Activated T-cell treated with anti-CD3 and anti-CD28 coated beads for 24 hours (primary cell): Measurements from ENCODE around the gene RAP1GAP2.

ENCODE experiments used
- DNase-seq: peaks from one replicate; pipeline ENCODE4 v3.0.0-alpha.2; 2020; ENCODE audit warnings: low read depth

Gene RAP1GAP2

GRCh38 chr17:2947588-2947950 lies 151.3 kb downstream of the RAP1GAP2 start:
- DNase-seq: no peak

- DNase-seq: no peak
These were observed 151.8 kb downstream of the RAP1GAP2 start for GRCh38 chr17:2947996-2948550.

DNA sequence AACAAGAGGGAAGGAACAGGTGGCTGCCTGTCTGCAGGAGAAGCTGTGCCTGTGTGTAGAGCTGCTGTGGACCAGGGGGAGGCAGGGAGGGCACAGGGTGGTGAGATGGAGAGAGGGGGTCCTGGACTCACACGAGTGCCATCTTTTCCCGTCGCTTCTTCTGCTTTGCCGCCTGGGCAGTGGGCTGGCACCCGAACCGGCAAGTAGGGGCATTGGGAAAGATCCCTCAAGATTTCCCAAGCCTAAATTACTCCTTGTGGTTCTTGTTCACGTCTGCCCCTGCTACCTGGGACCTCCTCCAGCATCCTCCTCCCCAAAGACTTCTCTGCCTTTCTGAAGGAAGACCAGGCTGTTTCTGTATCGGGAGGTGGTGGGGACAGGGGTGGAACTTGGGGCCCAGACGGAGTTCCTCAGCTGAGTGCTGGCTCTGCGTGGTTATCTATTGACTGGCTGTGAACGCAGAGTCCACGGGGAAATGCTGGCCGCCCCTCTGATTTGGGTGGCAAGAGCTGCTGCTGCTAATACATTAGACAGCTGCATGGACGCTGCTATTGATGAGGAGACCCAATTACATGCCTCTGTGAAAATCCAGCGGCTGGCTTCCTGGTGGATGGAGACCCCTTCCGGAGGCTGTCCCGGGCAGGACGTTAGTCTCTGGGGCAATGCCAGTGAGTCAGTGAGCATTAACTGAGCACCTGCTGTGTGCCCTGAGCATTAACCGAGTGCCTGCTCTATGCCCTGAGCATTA lies 152.7 kb downstream of the RAP1GAP2 start:
- no peak for DNase-seq

DNA sequence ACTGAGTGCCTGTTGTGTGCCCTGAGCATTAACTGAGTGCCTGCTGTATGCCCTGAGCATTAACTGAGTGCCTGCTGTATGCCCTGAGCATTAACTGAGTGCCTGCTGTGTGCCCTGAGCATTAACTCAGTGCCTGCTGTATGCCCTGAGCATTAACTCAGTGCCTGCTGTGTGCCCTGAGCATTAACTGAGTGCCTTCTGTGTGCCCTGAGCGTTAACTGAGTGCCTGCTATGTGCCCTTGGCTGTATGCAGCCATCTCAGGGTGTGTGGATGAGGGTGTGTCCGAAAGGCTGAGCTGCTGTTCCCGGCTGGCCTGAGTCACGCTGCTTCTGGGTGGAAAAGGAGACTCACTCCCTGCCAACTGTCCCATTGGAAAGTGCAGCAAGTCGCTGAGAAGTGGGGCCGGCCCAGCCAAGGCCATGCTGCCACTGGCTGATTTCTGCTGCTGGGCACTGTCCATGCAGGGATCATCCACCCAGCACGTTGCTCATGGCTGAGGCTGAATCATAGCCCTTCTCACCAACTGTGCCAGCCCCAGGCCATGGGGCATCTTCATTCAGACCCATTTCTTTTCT lies 153.3 kb downstream of the RAP1GAP2 start:
- DNase-seq: no peak

- DNase-seq: no peak
These were observed 154.6 kb downstream of the RAP1GAP2 start for GRCh38 chr17:2950846-2951245.

DNA sequence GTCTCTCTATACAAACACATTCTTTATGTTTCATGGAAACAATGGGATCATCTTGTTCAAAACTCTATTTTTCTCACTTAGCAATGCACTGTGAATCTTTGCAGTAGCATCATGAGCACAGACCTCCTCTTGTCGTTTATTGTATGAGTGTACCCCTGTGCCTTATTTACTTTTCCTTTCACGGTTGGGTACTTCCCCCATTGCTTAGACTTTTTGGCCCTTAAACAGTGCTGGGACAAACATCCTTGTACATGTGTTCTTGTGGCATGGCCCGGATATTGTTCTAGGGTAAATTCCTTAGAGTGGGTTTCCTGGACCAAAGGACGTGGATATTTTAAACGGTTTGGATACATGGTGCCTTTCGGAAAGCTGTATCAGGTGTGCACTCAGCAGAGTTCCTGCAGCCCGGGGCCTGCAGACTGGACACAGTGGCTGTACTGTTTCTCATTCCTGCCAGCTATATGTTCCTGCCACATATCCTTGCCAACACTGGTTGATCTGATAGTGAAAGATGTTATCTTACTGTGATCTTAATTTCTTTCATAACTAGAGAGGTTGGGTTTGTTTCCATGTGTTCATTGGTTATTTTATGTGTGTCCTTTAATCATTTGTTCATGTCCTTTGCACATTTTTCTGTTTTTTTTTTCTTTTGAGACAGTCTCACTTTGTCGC lies 156.1 kb downstream of the RAP1GAP2 start:
- DNase-seq: no peak

- no peak for DNase-seq
These were observed 158.7 kb downstream of the RAP1GAP2 start for GRCh38 chr17:2954898-2955445.

DNA sequence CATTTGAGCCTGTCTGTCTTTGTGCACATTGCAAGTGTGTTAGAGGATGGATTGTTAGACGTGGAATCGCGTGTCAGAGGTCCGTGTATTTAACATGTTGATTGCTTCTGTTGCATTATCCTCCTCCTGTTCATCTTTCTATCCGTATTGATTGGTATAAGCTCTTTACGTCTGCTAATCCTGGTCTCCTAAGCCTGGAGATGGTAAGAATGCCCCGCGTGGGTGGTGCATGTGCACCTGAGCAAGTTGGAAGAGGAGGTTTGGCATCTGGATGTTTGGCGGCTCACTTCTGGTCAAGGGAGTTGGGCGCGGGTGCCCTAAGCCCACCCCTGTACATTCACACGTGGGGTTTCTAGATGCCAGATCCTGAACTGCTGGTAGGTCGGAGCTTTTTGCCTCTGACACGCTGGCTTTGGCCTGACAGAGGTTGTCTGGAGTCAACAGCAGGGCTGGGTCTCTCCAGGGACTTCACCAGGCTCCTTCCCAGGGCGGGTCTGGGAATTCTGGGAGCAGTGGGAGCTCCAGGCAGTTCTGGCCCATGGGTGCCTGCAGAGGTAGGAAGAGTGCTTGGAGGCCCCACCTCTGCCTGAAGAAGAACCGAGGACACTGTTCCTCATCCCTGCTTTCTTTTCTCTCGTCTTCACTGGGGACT lies 159.8 kb downstream of the RAP1GAP2 start:
- DNase-seq: no peak

- no peak for DNase-seq
These were observed 161.5 kb downstream of the RAP1GAP2 start for GRCh38 chr17:2957631-2958286.

GRCh38 chr17:2958706-2959222 lies 162.5 kb downstream of the RAP1GAP2 start:
- no peak for DNase-seq

DNA sequence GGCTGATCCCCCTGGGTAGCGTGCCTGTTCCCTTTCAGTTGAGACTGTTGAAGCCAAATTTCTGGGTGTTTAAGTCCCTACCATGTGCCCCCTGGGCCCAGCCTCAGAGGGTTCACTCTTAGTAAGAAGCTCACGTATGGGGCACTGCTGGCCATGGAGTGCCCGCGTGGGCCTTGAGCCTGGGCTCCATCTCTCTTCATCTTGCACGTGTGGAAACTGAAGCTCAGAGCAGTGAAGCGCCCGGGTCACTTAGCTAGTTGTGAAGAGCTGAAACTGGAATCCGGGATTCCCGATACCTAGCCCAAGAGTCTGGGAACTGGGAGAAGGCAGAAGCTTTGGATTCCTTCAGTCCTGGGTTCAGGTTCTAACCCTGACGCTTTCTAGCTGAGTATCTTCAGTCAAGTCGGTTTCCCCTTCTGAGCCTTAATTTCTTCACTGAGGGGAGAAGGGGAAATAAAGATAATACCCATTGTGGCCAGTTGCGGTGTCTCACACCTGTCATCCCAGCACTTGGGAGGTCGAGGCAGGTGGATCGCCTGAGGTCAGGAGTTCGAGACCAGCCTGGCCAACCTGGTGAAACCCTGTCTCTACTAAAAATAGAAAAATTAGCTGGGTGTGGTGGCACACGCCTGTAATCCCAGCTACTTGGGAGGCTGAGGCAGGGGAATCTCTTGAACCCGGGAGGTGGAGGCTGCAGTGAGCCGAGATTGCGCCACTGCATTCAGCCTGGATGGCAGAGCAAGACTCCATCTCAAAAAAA lies 163.3 kb downstream of the RAP1GAP2 start:
- DNase-seq: no peak

GRCh38 chr17:2961446-2961845 lies 165.2 kb downstream of the RAP1GAP2 start:
- DNase-seq: no peak

DNA sequence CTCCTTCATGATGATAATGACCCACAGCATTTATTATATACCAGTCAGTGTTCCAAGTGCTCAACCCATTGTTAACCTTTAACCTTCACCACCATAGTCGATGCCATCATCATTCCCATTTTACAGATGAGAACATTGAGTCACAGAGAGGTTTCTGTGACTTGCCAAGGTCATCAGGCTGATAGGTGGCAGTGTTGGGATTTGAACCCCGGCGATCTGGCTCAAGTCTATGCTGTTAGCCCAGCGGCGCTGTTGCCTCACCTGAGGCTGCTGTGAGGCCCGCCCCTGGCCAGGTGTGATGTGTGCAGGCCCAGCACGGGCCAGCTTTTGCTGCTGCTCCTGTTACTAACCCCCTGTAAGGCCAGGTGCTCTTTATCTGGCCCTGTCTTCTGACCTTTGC lies 166.0 kb downstream of the RAP1GAP2 start:
- no peak for DNase-seq

- DNase-seq: no peak
These were observed 166.5 kb downstream of the RAP1GAP2 start for GRCh38 chr17:2962729-2963128.

- DNase-seq: no peak
These were observed 167.2 kb downstream of the RAP1GAP2 start for GRCh38 chr17:2963332-2964027.

- no peak for DNase-seq
These were observed 167.8 kb downstream of the RAP1GAP2 start for GRCh38 chr17:2964028-2964356.

DNA sequence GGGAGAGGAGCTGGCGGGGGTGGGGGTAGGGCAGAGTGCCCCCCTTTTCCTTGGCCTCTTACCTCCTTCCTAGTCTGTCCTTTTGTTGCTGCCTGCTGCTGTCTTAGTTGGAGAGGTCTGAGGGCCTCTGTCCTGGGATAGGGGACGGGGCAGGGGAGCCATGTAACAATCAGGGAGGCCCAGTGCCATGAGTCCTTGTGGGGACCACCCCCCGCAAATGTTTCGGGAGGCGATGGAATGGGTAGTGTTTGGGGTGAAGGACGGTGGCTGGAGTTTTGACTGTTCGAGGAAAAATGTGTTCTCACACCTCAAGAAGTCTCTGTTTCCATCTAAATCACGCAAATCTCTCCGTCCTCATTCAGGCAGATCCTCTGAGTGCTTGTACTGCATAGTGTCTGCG lies 168.1 kb downstream of the RAP1GAP2 start:
- DNase-seq: no peak

DNA sequence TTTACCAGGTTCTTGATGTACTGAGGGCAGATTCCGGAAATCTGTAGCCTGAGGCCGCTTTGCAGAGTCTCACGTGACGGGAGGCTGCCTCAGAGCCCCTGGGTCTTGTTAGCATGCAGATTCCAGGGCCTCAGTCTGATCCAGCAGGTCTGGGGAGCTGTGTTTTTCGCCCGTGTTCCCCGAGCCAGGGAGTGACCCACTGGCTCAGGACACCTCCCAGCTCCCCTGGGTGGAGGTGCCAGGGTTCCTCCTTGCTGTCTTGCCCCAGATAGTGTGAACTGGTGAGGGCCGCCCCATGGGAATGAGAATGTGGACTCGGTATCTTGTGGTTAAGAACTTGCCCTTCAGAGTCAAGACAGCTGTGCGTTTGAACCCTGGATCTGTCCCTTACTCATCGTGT lies 168.6 kb downstream of the RAP1GAP2 start:
- no peak for DNase-seq

GRCh38 chr17:2965621-2966595 lies 169.7 kb downstream of the RAP1GAP2 start:
- DNase-seq: no peak
